ENCODE data around the gene ADAM15. TPM values are rescaled to one million over a fixed set of nuclear protein-coding genes. Genes with fewer than 3 reads are reported as not detected.
A peak's percentile ranks its signal among the peaks of the same experiment; 100 is the strongest.

ADAM15 gene
- polyA plus RNA-seq, 12 donors, result 47.2 to 143 (median 56.3) TPM; not detected in 1

DNA sequence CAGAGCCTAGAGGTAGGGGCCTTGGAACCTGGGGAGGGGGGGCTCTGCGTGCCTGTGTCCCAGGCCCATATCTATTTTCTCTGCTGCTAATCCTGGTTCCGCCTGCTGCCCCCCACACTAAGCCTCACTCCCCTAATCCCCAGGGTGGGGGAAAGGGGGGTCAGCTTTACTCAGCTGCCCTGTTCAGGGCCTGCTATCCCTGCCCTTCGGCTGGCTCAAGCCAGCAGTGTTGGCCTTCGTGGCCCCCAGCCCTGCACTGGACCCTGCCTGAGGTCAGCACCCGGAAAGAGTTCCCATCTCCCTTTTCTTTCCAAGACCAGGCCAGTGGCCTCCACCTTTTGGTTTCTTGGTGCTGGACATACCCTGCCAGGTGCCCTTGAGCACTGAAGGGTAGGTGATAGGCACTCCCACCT lies 40.1 kb upstream of the ADAM15 start:
- DNase-seq, result no peak

DNA sequence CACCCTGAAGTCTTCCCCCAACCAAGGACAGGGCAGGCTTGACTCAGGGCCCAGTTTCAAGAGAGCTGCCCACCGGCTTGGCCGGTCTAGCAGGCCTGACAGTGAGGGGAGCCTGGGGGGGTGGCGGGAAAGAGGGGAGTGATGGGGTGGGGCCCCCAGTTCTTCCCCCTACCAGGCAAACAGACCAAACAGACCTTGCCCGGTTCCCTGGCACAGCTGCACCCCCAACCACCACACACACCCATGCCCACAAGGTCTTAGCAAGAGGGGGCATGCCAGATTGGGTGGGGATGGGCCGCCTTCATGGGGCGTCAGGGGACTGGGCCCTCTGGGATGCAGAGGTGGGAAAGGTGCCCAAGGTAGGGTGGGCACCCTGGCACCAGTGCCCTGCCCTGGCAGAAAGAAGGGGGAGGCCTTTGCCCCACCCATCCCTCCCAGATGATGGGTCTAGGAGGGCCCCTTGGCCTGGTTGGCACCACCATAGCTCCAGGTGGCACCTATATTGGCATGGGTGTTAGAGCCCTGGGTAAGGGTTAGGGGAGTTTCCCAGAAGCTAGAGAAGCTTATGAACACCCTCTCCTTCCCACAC lies 39.6 kb upstream of the ADAM15 start:
- DNase-seq, result no peak

DNA sequence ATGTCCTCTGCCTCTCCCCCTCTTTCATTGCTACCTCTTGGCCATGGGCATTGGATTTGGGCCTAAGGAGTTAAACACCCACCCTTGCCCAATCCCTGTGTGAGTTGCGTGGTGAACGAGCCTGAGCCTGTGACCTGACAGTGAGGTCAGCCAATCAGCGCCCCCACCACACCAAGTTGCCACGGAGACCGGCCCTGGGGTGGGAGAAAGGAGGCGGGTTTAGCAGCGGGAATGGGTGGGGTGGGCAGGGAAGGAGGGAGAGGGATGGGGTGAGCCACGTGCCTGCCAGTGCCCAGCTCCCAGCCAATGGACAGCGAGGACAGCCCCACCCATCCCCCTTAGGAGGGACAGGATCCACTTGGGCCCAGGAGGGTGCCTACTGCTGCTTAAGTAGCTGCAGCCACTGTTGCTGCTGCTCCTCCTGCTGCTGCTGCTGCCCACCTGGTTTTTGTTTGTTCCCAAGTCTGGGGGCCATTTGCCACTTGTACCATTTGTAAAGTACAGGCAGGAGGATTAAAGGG lies 39.0 kb upstream of the ADAM15 start:
- DNase-seq, result no peak

DNA sequence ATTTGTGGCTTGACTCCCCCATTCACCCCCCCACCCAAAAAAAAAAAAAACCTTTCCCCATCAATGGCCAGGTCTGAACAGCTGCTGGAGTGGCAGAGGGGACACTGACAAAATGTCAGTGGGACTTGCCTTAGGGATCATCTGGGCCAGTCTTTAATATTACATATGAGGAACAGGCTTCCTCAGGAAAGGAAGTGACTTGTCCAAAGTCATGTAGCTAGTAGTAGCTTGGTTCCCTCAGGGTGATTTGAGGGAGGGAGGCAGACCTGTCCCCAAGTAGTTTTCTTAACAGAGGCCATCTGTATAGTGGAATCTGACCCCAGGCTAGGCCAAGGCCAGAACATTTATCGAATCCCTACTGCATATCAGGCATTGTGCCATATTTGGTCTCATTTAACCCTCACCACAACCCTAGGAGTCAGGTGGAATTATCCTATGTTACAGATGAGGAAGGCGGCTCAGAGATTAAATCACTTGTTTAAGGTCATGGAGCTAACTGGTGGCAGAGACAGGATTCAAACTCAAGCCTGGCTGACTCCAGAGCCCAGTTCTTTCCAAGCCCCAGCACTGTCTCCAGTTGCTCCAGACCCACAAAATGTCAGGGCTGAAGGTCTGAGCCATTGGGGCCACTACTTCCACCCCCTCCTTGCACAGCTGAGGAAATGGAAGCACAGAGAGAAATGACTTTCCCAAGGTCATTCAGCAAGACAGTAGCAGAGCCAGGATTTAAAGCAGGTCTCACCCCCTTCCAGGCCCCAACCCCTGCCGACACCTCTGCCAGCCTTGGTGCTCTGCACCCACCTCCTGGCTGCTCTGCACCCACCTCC lies 38.1 kb upstream of the ADAM15 start:
- no peak for DNase-seq

DNA sequence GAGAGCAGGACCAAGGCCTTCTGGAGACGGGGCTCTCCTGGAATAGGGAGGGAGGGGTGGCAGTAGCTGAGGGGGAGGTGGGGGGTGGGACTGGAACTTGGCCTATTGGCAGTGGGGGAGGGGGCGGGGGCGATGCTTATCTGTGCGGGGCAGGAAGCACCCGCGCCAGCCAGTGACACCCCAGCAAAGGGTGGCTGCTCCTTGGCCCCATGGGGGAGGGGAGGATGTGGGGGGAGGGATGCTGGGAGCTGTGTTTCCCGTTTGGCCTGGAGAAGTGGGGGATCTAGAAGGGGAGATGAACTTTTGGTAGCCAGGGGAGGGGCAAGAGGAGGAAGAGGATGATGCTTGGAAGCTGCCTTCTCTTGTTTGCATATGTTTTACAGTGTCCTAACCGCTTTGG lies 37.5 kb upstream of the ADAM15 start:
- no peak for DNase-seq

DNA sequence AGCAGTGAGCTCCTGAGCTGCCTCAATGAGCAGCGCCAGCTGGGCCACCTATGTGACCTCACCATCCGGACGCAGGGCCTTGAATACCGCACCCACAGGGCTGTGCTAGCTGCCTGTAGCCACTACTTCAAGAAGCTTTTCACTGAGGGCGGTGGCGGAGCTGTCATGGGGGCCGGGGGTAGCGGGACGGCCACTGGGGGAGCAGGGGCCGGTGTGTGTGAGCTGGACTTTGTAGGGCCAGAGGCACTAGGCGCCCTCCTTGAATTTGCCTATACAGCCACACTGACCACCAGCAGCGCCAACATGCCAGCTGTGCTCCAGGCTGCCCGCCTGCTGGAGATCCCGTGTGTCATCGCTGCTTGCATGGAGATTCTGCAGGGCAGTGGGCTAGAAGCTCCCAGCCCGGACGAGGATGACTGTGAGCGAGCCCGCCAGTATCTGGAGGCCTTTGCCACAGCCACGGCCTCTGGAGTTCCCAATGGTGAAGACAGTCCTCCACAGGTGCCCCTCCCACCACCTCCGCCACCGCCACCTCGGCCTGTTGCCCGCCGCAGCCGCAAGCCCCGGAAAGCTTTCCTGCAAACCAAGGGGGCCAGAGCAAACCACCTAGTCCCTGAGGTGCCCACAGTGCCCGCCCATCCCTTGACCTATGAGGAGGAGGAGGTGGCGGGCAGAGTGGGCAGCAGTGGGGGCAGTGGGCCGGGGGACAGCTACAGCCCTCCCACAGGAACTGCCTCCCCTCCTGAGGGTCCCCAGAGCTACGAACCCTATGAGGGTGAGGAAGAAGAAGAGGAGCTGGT lies 36.2 kb upstream of the ADAM15 start:
- DNase-seq, result no peak

DNA sequence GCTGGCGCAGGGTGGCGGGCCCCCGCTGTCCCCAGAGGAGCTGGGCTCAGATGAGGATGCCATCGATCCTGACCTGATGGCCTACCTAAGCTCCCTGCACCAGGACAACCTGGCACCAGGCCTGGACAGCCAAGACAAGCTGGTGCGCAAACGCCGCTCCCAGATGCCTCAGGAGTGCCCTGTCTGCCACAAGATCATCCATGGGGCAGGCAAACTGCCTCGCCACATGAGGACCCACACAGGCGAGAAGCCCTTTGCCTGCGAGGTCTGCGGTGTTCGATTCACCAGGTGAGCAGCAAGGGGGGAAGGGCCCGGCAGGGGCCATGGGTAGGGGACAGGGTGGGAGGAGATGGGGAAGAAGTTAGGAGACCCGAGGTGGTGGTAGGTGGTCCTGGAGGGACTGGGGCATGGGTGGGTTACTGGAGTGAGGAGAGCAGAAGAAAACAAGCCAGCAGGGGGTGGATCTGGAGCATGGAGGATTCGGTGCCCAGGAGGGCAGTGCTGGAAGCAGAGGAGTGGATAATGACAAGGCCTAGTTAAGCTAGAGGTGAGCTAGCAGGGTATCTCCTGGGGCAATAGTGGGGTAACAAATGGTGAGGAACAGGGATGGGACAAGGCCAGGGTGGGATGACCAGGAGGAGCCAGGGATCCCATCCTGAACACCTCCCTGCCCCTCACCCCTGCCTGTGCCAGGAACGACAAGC lies 35.4 kb upstream of the ADAM15 start:
- no peak for DNase-seq

DNA sequence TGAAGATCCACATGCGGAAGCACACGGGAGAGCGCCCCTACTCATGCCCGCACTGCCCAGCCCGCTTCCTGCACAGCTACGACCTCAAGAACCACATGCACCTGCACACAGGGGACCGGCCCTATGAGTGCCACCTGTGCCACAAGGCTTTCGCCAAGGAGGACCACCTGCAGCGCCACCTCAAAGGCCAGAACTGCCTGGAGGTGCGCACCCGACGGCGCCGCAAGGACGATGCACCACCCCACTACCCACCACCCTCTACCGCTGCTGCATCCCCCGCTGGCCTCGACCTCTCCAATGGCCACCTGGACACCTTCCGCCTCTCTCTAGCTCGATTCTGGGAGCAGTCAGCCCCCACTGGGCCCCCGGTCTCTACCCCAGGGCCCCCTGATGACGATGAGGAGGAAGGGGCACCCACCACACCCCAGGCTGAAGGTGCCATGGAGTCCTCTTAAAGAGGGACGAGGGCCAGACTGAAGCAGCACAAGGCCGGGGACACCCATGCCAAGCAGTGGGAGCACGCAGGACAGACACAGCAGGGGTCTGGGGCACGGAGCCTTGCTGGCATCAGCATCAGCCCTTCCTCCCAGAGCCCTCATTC lies 34.8 kb upstream of the ADAM15 start:
- DNase-seq, result no peak

DNA sequence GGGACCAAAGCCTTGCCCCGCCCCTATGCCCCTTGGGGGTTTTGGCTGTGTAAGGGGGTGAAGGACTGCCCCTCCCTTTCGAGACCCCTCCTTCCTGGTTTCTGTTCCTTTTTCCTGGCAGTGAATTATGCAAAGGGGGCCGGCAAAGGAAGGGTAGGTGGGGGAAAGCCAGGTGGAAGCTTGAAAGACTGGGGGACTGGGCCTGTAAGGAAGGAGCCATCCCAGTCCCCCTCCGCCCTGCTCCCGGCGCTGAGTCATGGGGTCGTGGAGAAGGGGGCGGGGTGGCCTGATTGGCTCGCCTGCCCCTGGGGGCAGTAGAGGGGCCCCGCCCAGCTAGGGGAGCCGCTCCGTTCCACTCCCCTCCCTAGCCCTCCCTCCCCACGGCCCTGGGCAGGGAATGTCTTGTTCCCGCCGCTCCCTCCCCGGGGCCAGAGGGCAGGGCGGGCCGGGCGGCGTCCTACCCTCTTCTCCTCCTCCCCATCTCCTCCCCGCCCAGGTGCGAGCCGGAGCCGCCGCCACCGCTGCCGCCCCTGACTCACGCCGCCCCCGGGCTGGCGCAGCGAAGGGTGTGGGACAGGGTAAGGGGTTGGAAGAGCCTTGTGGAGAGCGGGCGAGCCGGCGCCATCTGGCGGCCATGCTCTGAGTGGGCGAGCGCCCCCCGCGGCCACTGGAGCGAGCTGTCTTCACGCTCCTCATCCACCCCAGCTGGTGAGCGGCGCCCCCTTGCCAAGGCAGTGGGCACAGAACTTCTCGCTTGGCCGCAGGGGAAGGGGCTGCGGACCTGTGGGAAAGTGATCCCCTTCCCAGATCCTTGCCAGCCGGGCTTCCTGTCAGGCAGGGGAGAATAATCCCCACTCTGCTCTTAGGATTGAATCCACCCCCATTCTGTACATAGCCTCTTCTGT lies 33.8 kb upstream of the ADAM15 start:
- DNase-seq, result peak; percentile 86

DNA sequence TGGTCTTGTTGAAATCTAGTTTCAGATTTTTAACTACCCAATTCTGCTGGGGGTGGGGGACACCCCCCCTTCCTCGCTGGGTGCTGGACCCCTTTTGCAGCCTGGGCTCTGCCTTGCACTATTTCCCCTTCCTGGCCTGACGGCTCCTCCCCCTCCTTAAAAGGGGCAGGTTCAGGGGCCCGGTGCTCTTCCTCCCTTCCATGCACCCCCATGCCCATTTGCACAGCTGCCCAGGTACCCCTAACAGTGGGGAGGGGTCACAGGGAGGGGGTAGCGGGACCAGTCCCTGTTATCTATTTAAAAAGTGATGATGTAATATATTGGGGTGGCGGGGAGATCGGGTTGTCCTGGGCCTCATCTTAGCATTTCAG lies 33.2 kb upstream of the ADAM15 start:
- DNase-seq, result no peak

DNA sequence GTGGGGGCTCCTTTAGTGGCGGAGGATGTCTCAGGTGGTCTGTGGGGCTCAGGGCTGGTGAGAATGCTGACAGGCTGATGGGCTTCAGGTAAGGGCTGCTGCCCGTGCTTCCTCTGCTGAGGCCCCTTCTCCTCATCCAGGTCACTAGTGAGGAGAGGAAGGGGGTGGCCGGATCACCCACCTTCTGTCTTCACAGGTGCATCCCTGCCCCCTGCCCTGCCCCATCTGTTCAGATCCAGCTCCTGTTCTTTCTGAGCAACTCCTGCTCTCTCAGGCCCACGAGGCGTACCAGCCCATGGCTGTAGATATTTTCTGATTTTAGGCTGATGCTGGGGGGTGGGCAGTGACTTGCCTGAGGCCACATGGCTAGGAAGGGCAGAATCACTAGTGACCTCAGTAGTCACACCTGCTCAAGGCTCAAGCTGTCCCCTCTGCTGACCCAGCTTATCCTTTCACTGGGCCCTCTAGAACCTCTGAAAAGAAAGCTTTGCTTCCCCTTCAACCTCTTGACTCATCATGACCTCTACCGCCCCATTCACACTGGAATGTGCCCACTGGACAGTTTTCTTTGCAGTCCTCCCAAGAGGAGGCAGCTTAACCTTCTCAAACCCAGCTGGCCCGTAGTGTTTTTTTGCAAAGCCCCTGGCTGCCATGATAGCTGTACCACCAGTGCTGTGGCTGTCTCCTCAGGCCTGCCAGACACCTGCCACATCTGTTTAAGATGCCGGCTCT lies 32.3 kb upstream of the ADAM15 start:
- no peak for DNase-seq

DNA sequence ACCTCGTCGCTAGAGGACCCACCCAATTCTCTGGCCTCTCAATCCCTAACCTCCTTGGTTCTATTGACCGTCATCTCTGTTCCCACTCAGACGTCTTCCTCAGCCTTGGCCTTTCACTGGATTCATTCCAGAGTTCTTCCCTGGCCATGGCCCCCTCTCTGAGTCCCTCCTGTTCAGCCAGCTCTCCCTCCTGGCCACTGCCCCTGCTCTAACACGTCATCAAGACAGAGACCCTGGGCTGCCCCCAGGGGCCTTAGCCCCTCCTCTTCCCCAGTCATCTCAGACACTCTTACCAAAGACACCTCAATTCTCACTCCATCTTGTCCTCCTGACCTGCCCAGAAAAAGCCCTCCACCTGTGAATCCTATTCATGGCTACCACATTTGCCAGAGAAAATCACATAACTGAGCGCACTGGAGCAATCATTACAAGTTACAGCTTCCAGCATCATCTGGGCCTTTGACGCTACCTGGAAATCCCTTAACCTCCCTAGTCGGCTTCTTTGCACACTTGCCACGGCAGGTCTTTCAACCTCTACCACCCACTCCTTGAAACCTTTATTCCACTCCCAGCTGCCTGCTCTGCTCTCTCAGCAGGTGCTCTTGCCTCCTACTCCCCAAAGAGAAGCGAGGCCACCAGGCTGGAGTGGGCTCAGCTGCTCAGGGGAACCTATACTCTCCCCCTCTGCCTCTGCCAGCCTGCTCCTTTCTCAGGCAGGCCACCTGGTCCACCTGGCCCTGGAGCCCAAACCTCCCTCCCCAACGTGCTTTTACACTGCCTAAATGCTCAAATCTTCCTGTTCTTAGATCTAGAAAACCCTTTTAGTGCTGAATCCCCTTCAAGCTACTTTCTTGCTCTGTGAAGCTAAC lies 31.5 kb upstream of the ADAM15 start:
- DNase-seq, result no peak

DNA sequence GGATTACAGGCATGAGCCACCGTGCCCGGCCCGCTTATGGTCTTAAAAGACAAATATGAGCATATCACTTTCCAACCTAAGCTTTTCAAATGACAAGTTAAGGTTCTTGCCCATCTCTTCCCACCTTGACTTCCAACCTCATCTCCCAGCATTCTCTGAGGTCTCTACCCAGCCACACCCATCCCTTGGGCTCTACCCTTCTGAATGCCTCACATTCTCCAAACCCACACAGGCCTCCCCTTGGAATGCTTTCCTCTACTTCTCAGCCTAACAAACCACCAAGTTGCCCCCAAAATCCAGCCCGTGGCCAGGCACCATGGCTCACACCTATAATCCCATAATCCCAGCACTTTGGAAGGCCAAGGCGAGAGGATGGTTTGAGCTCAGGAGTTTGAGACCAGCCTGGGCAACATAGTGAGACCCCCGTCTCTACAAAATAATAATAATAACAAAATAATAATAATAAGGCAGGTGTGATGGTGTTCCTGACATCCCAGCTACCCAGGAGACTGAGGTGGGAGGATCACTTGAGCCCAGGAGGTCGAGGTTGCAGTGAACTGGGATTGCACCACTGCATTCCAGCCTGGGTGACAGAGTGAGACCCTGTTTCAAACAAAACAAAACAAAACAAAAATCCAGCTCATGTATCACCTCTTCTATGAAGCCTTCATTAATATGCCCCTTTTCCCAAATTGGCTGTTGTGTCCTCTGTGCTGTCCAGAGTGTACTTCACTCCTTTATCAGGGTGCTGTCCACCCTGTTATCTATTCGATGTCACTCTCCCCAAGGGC lies 28.8 kb upstream of the ADAM15 start:
- DNase-seq, result no peak

DNA sequence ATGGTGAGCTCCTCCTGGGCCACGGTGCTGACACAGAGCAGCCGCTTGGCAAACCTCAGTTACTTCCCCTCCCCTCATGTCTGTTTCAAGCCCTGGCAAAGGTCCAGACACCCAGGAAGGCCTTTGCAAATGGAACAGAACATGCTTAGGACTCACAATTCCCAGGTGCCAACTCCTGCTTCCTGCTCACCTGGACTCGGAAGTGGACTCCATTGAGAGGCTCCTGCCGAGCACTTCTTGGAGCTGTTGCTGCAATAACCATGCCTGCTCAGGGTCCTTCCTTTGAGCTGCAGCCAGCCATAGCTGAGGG lies 28.2 kb upstream of the ADAM15 start:
- DNase-seq, result no peak

DNA sequence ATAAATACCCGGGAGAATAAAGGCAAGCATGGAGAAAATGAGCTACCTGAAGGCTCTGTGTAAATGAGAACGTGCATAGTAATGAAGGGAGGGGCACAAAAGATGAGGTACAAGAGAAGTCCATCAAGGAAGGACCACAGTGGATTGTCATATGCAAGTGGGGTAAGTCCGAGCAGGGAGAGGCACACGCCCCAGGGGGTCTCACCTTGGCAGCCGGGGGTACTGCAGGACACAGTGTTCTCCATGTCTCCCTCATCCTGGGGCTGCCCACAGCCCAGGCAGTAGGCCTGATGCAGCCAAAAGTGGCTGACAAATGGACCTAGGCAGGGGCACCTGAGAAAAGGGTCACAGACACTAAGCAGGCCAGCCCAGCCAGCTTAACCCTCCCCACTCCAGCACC lies 27.5 kb upstream of the ADAM15 start:
- no peak for DNase-seq

DNA sequence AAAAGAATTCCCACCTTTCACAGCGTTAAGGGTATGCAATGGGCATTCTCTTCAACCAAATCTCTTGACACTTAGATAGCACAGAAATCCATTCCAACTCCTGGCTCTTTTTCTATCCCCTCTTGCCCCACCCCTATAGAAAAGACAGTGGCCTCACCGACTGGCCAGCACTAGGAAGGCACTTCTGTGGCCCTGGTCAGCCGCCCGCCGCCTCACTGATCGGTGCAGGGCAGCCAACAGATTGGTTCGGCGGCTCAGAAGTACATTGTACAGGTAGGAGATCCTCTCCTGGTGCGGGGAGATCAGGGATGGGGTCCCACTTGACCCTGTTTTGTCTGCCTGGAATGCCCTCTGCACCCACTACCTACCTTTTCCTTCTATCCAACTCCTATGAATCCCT lies 26.8 kb upstream of the ADAM15 start:
- no peak for DNase-seq

DNA sequence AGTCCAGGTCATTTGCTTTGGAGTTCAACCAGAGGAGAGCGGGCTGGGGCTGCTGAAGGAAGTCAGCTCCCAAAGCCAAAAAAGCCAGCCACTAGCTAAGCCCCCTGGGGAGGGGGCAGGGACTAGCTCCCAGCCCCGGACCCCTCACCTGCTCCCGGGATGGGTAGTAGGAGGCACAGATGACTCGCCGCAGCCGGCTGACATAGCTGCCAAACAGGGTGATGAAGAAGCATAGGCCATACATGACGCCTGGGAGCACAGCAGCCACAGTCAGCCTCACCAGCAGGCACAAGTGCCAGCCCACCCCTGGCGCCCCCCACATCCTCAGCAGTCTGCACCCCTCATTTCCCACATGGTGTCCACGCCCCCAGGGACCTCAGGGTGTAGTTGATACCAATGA lies 25.0 kb upstream of the ADAM15 start:
- no peak for DNase-seq

DNA sequence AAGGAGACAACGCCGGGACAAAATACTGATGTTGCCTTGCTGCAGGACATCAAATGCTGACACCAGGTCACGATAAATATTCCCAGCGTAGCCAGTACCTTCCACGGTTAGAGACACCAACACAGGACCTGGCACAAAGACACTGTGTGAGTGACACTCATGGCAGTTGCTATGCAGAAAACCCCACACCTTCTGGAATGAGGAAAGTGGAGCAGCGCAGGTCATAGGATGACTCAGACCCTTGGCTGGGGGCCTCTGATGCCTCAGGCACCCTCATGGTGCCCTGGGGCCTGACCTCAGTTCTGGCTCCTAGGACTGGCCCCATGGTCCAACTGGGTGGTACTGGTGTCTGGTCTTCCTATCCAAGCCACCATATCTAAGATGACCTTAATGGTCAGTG lies 24.5 kb upstream of the ADAM15 start:
- no peak for DNase-seq
